Measurements from ENCODE around the gene OR2B6.

OR2B6 gene

GRCh38 chr6:28005152-28005890 is 48.3 kb downstream of the OR2B6 start:
- TF ChIP-seq, protein P1, sequence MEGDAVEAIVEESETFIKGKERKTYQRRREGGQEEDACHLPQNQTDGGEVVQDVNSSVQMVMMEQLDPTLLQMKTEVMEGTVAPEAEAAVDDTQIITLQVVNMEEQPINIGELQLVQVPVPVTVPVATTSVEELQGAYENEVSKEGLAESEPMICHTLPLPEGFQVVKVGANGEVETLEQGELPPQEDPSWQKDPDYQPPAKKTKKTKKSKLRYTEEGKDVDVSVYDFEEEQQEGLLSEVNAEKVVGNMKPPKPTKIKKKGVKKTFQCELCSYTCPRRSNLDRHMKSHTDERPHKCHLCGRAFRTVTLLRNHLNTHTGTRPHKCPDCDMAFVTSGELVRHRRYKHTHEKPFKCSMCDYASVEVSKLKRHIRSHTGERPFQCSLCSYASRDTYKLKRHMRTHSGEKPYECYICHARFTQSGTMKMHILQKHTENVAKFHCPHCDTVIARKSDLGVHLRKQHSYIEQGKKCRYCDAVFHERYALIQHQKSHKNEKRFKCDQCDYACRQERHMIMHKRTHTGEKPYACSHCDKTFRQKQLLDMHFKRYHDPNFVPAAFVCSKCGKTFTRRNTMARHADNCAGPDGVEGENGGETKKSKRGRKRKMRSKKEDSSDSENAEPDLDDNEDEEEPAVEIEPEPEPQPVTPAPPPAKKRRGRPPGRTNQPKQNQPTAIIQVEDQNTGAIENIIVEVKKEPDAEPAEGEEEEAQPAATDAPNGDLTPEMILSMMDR (IDR thresholded peaks at IDR 0.05; ENCODE audit: low read depth, low read length), result no peak
- DNase-seq (ENCODE audit: extremely low read depth, low read depth), result no peak

DNA sequence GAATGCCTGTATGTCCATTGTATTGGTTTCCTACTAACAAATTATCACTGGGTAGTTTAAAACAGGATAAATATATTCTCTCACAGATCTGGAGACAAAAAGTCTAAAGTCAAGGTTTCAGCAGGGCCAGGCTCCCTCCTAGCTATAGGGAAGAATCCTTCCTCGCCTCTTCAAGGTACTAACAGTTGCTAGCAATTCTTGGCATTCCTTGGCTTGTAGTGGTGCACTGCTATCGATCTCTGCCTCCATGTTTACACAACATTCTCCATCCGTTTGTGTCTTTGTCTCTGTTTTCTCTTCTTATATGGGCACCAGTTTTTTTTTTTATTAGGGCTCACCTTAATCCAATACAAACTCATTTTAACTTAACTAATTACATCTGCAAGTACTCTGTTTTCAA is 48.9 kb downstream of the OR2B6 start:
- DNase-seq (ENCODE audit: extremely low read depth, low read depth), result no peak
- TF ChIP-seq, protein P1 (IDR thresholded peaks at IDR 0.05; ENCODE audit: low read depth, low read length), result no peak
